Astrocyte of the cerebellum (primary cell): Measurements from ENCODE around the gene NR1D1.

Source experiments
- DNase-seq: peaks from one replicate; pipeline ENCODE4 v3.0.0-alpha.2; 2011; ENCODE audit warnings: low read depth
- H3K4me3 ChIP-seq: 2 replicates; pipeline ENCODE4 v1.5.1; 2011; ENCODE audit warnings: mild to moderate bottlenecking, low read depth, low read length, moderate library complexity
- in situ Hi-C: cut with HindIII; loops from 2 replicates; pipeline ENCODE4 v1.10.0; 2017; ENCODE audit warnings: low sequenced_read_pairs
- TF ChIP-seq, protein P1 (sequence below): IDR thresholded peaks from 2 replicates; pipeline ENCODE4 v1.5.1; 2012; ENCODE audit warnings: low read length, low read depth, moderate library complexity, mild to moderate bottlenecking; ENCODE audit errors: missing control alignments

The NR1D1 gene

DNA sequence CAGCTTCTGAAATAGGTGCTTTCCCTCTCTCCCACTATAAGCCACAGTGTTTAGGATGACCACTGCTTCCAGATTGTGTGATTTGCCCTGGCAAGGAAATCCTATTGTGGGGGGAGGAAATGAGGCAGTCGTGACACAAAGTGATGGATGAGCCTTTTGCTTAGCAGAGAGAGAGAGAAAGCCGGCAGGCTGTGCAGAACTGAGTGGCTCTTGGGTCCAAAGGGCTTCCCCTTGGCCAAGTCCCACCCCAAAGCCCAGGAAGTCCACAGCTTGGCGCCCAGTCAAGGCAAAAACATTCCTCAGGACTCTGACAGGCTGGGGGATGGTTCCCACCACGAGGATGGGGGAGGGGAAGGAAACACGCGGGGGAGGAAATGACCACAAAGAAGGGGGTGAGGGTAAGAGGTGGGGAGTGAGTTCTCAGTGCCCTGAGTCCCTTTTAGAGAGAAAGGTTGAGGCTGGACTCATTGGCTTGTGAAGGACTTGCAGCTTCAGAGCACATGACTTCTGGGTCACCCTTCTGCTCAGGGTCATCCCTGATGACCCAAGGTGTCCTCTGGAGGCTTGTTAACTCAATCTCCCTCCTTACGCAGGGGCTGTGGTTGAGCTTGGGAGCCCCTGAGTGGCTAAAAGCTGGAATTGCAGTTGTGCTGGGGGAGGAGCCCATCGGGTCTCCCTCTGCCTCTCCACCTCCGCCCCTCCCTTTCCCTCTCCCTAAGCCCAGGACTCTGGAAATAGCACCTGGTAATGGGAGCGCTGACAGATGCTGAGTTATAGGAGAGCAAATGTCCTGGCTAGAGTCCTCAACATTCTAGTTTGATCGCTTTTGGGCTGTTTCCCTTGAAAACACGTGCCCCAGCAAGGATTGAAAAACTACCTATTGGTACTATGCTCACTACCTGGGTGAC is 11.1 kb upstream of the NR1D1 start:
- in situ Hi-C loops = loop anchor here (5.0 kb wide), 1 partner anchor 79 kb away; no protein-coding TSS in a partner anchor
- DNase-seq = peak; percentile 91
- H3K4me3 ChIP-seq = no peak overlapping the region
- TF ChIP-seq, protein P1, sequence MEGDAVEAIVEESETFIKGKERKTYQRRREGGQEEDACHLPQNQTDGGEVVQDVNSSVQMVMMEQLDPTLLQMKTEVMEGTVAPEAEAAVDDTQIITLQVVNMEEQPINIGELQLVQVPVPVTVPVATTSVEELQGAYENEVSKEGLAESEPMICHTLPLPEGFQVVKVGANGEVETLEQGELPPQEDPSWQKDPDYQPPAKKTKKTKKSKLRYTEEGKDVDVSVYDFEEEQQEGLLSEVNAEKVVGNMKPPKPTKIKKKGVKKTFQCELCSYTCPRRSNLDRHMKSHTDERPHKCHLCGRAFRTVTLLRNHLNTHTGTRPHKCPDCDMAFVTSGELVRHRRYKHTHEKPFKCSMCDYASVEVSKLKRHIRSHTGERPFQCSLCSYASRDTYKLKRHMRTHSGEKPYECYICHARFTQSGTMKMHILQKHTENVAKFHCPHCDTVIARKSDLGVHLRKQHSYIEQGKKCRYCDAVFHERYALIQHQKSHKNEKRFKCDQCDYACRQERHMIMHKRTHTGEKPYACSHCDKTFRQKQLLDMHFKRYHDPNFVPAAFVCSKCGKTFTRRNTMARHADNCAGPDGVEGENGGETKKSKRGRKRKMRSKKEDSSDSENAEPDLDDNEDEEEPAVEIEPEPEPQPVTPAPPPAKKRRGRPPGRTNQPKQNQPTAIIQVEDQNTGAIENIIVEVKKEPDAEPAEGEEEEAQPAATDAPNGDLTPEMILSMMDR = peak; percentile 72

- TF ChIP-seq, protein P1 = no peak
- in situ Hi-C loops = loop anchor here (5.0 kb wide), 1 partner anchor 78 kb away; no protein-coding TSS in a partner anchor
- H3K4me3 ChIP-seq = no peak overlapping the region
- no peak for DNase-seq
Measured at GRCh38 chr17:40110026-40110845, 9.8 kb upstream of the NR1D1 start.

DNA sequence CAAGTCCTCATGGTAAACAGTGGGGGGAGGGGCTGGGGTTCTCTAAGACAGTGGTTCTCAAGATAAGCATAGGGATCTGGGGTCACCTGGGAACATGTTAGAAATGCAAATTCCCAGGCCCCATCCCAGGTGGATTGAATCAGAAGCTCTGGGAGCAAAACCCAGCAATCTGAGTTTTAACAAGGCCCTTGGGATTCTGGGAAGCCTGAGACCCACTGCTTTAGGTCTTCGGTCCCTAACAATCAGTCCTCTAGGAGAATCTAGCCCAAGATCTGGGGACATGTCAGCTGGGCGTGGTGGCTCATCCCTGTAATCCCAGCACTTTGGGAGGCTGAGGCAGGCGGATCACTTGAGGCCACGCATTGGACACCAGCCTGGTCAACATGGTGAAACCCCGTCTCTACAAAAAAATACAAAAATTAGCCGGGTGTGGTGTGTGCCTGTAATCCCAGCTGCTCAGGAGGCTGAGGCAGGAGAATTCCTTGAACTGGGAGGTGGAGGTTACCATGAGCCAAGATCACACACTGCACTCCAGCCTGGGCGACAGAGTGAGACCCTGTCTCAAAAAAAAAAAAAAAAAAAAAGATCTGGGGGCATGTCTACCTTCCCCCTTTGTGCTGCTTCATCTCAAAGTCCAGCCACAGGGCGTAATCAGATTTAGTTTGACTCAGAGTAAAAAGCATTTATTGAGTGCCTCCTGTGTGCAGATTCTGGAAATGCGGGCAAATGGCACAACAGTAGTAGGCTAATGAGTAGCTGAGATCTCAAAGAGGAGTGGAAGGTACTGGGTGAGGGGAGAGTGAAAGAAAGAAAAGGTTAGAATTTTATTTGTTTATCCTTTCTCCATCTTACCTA is 8.8 kb upstream of the NR1D1 start:
- no peak for DNase-seq
- in situ Hi-C loops = no loop called here
- H3K4me3 ChIP-seq = no peak overlapping the region
- TF ChIP-seq, protein P1 = peak; percentile 7

DNA sequence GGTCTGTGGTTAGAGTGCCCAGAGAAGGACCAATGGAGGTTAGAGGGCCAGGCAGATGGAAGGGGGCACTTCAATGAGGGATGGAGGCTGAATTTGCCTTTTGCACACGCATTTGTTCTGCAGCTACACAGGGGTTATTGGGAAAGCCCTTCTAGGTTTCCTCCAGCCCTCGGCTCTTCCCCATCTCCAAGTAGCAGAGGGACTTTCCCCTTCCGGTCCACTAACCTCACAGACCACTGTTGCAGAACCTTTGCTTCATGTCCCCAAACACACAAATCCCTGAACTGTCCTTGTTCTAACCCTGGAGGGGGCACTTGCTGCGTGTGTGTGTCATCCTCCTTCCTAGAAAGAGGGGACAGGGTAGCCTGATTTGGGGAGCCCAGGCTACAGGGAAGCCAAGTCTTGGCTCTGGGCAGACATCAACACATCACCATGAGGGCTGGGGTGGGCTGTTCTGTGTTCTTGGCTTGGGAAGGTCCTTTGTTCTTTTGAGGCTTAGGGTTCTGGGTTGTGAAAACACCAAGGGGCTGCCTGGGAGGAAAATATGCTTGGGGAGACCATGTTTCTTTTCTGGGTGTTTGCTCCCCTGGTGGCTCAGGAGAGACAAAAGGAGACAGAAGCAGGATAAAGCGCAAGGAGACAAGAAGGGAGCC is 7.3 kb upstream of the NR1D1 start:
- TF ChIP-seq, protein P1 = no peak
- in situ Hi-C loops = no loop called here
- no peak overlapping the region for H3K4me3 ChIP-seq
- no peak for DNase-seq

- TF ChIP-seq, protein P1 = no peak
- H3K4me3 ChIP-seq = no peak overlapping the region
- DNase-seq = no peak
- in situ Hi-C loops = no loop called here
Measured at GRCh38 chr17:40106760-40107521, 6.6 kb upstream of the NR1D1 start.
